Omental fat pad (tissue), 4 donors: ENCODE measurements around the gene SKIC2. TPM values are rescaled to one million over a fixed set of nuclear protein-coding genes. Genes with fewer than 3 reads are reported as not detected.

Source experiments
- ATAC-seq: fragments of 150-250 bp; one replicate; pipeline ENCODE4 v1.9.1; 2016; ENCODE audit warnings: mild to moderate bottlenecking, moderate library complexity; ENCODE audit not compliant: low FRiP score
- DNase-seq: peaks from one replicate; pipeline ENCODE4 v3.0.0-alpha.2; 2019; ENCODE audit warnings: low spot score
- total RNA-seq, 4 donors: library from RNA; depleted of rRNA; stranded (reverse); fragments of >200 nt; gene quantifications; one replicate each; pipeline ENCODE4 v1.1.0, GENCODE V29; 2016
- TF ChIP-seq, protein P1 (sequence below), 3 donors: fragments of 450-650 bp; IDR thresholded peaks; one replicate each; pipeline ENCODE4 v1.5.1; 2016 to 2017; ENCODE audit warnings: antibody characterized with exemption in 3 of 3, mild to moderate bottlenecking in 3 of 3, moderate library complexity in 2 of 3

SKIC2 gene
- total RNA-seq, 4 donors from 2014 or later, result 31.3 to 50.8 (median 44.8) TPM

DNA sequence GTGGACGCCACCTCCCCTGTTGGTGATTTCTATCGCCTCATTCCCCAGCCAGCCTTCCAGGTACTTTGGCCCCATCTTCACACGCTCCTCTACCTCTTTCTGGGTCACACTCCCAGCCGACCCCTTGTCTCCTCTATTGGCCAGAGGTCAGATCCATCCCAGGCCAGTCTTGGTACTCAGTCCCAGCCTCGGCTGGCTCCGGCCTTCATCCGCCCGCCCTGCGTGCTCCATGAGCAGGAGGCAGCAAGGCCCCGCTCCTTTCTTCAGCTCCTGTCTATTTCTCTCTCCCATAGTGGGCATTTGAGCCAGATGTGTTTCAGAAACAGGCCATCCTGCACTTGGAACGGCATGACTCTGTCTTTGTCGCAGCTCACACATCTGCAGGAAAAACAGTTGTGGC, 2.6 kb downstream of the SKIC2 start:
- TF ChIP-seq, protein P1, sequence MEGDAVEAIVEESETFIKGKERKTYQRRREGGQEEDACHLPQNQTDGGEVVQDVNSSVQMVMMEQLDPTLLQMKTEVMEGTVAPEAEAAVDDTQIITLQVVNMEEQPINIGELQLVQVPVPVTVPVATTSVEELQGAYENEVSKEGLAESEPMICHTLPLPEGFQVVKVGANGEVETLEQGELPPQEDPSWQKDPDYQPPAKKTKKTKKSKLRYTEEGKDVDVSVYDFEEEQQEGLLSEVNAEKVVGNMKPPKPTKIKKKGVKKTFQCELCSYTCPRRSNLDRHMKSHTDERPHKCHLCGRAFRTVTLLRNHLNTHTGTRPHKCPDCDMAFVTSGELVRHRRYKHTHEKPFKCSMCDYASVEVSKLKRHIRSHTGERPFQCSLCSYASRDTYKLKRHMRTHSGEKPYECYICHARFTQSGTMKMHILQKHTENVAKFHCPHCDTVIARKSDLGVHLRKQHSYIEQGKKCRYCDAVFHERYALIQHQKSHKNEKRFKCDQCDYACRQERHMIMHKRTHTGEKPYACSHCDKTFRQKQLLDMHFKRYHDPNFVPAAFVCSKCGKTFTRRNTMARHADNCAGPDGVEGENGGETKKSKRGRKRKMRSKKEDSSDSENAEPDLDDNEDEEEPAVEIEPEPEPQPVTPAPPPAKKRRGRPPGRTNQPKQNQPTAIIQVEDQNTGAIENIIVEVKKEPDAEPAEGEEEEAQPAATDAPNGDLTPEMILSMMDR (IDR thresholded peaks at IDR 0.05), result no peak
- DNase-seq (no peak), ATAC-seq (no peak)

DNA sequence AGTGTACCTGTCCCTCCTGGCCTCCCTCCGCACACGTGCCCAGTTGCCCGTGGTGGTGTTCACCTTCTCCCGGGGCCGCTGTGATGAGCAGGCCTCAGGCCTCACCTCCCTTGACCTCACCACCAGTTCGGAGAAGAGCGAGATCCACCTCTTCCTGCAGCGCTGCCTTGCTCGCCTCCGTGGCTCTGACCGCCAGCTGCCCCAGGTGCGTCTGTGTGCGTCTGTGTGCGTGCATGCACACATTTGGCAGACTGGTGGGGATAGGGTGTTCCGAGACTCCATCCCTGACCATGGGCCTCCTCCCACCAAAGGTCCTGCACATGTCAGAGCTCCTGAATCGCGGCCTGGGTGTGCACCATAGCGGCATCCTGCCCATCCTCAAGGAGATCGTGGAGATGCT, 4.9 kb downstream of the SKIC2 start:
- TF ChIP-seq, protein P1 (IDR thresholded peaks at IDR 0.05), result no peak
- ATAC-seq (no peak), DNase-seq (no peak)

DNA sequence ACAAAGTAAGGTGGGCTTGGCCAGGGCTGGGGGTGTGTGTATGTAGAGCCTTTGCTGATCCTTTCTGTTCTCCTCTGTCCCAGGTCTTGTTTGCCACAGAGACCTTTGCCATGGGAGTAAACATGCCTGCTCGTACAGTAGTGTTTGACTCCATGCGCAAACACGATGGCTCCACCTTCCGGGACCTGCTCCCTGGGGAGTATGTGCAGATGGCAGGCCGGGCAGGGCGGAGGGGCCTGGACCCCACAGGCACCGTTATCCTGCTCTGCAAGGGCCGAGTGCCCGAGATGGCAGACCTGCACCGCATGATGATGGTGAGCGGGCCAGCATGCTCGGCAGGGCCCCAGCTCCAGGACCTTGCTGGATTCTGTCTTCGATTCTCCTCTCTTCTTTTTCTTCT, 6.7 kb downstream of the SKIC2 start:
- TF ChIP-seq, protein P1 (IDR thresholded peaks at IDR 0.05), result no peak
- no peak for ATAC-seq
- no peak for DNase-seq

DNA sequence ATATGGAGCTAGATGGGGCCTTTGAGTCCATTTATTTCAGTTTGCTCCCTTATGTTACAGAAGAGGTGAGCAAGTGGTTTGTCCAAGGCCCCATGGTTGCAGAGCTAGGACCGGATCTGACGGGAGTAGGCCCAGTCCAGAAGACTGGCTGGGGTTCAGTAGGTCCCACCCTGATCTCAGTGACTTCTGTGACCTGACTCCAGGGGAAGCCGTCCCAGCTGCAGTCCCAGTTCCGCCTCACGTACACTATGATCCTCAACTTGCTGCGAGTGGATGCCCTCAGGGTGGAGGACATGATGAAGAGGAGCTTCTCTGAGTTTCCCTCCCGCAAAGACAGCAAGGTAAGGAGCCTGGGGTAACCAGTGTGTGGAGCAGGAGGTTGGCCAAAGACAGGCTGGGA, 7.5 kb downstream of the SKIC2 start:
- TF ChIP-seq, protein P1 (IDR thresholded peaks at IDR 0.05), result no peak
- ATAC-seq (no peak), DNase-seq (no peak)

DNA sequence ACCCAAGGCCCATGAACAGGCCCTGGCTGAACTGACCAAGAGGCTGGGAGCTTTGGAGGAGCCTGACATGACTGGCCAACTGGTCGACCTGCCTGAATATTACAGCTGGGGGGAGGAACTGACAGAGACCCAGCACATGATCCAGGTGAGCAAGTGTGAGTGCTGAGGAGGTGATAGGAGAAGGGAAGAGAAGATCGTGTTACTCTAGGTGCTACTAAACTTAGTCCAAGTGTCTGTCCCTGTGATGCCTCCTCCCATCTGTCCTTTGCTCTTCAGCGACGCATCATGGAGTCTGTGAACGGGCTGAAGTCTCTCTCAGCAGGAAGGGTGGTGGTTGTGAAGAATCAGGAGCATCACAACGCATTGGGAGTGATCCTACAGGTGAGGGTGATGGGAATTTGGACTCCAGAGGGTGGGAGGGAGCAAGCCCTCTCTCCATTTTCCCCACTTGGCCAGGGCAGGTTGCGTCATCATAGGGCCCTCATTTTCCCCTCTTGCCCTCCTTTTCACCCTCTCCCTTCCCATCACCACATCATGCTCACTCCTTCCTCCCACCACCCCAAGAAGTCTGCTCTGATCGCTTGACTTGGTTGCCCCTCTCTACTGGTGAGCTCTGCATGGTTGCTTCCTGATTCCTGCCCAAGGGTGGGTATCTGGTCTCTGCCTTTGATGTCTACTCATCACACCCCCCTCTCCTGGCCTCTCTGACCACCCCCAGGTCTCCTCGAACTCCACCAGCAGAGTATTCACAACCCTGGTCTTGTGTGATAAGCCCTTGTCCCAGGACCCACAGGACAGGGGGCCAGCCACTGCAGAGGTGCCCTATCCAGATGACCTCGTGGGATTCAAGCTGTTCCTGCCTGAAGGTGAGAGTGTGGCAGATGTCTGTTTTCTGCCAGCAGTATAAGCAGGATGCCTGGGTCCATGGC, 8.3 kb downstream of the SKIC2 start:
- TF ChIP-seq, protein P1 (IDR thresholded peaks at IDR 0.05), result no peak
- DNase-seq (no peak), ATAC-seq (no peak)

DNA sequence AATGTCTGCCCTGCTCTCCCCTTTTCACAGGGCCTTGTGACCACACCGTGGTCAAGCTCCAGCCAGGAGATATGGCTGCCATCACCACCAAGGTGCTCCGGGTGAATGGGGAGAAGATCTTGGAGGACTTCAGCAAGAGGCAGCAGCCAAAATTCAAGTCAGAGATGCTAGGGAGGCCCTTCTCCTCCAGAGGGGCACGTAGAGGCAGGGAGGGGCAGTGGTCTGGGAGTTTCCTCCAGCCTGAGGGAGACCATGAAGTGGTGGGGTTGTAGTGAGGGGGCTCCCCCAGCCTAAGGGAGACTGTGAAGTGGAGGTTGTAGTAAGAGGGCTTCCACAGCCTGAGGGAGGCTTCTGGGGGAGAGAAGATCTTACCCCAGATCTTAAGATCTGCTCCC, 8.9 kb downstream of the SKIC2 start:
- TF ChIP-seq, protein P1 (IDR thresholded peaks at IDR 0.05), result no peak
- DNase-seq (no peak), ATAC-seq (no peak)

DNA sequence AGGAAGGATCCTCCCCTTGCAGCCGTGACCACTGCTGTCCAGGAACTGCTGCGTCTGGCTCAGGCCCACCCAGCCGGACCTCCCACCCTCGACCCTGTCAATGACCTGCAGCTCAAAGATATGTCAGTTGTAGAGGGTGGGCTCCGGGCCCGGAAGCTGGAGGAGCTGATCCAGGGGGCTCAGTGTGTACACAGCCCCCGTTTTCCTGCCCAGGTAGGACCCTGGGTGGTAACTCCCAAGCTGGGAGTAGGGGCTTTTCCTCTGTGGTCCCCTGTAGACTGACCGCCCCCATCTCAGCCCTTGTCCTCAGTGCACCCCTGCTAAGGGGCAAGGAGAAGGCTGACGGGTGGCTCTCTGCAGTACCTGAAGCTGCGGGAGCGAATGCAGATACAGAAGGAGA, 9.4 kb downstream of the SKIC2 start:
- TF ChIP-seq, protein P1 (IDR thresholded peaks at IDR 0.05), result no peak
- no peak for DNase-seq

More for the DNA sequence above, 9.4 kb downstream of the SKIC2 start:
- no peak for ATAC-seq
